ENCODE data around the gene RTTN. TPM values are rescaled to one million over a fixed set of nuclear protein-coding genes. Genes with fewer than 3 reads are reported as not detected.

RTTN gene
- polyA plus RNA-seq, 2 donors: 2.3 to 2.8 TPM

DNA sequence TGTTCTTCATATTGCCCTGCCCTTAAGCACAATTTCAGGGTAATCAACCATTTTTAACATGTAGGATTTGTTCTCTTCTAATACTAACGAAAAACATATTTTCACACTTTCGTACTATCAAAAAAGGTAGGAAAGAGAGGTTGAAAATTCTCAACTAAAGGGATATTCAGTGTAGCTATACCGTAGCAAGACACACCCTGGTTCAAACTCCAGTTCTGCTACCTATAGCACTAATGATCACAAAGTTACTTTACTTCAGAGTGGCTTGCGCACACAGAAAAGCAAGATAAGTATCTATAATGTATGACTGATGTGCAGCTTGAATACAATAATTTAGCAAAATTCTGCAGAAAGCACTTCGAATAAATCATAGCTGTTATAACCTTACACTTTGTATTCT is 132.1 kb downstream of the RTTN start:
- Histone ChIP-seq H3K9me3 (ENCODE audit: control insufficient read depth in 2 of 2, insufficient read depth in 1 of 2, low read depth in 1 of 2, low read length in 1 of 2) (no peaks in the 10 kb centered on the region), H3K4me3 (ENCODE audit: low read depth in 1 of 2, low read length in 2 of 2) (no peak overlapping the region), H3K27ac (ENCODE audit: low read depth in 2 of 2, low read length in 1 of 2) (no peak overlapping the region), H3K36me3 (ENCODE audit: control insufficient read depth in 2 of 2, insufficient read depth in 2 of 2, low read length in 1 of 2) (peaks cover 0 to 2% of the 10 kb centered on the region in 2 donors), H3K4me1 (ENCODE audit: control insufficient read depth in 2 of 2, insufficient read depth in 2 of 2, low read length in 1 of 2) (no peaks in the 10 kb centered on the region), H3K27me3 (ENCODE audit: control insufficient read depth in 1 of 2, insufficient read depth in 2 of 2, low read length in 2 of 2) (no peaks in the 10 kb centered on the region)
- WGBS, 2 donors: 91 to 95% methylated on average over 5 of the region's 5 CpGs

DNA sequence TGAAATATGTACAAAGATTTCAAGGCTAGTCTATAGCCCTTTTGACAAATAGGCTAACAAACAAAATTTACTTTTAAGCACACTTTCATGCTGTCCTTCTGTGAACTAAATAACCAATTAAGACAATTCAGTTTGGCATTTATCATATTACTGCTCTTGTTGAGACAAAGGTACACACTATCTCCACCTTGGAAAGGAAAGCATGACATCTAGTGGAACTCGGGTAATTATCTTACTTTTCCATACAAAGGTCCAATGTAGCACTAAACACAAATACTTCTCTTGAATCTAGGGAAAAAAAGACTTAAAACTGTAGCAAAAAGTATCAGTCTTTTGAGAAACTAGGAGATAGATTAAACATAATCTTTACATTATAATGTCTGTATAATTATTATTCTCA is 132.8 kb downstream of the RTTN start:
- no peak overlapping the region for H3K4me3 ChIP-seq (ENCODE audit: low read depth in 1 of 2, low read length in 2 of 2)
- peaks cover 0 to 2% of the 10 kb centered on the region in 2 donors for H3K36me3 ChIP-seq (ENCODE audit: control insufficient read depth in 2 of 2, insufficient read depth in 2 of 2, low read length in 1 of 2)
- no peaks in the 10 kb centered on the region for H3K4me1 ChIP-seq (ENCODE audit: control insufficient read depth in 2 of 2, insufficient read depth in 2 of 2, low read length in 1 of 2)
- no peaks in the 10 kb centered on the region for H3K9me3 ChIP-seq (ENCODE audit: control insufficient read depth in 2 of 2, insufficient read depth in 1 of 2, low read depth in 1 of 2, low read length in 1 of 2)
- WGBS, 2 donors: 55 to 58% methylated on average over 1 of the region's 1 CpG
- H3K27ac ChIP-seq (ENCODE audit: low read depth in 2 of 2, low read length in 1 of 2): no peak overlapping the region
- no peaks in the 10 kb centered on the region for H3K27me3 ChIP-seq (ENCODE audit: control insufficient read depth in 1 of 2, insufficient read depth in 2 of 2, low read length in 2 of 2)

DNA sequence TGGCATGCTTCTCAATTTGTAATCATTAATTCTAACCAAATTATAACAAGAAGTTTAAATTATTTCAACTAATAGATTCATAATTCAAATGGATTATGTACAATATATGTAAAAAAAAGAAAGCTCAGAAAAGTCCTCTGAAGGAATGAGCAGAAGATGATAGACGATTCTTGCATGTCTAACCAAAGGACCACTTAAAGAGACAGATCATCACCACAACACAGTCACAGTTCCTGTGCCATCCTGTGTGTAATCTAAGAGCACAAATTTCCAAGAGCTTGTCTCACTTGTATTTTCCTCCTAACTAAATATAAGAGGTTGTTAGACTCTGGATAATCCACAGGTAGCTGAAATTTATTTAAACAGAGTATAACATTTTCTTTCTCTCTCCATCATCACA is 135.5 kb downstream of the RTTN start:
- Histone ChIP-seq H3K27ac (ENCODE audit: low read depth in 2 of 2, low read length in 1 of 2) (no peak overlapping the region), H3K27me3 (ENCODE audit: control insufficient read depth in 1 of 2, insufficient read depth in 2 of 2, low read length in 2 of 2) (no peaks in the 10 kb centered on the region), H3K4me1 (ENCODE audit: control insufficient read depth in 2 of 2, insufficient read depth in 2 of 2, low read length in 1 of 2) (no peaks in the 10 kb centered on the region), H3K4me3 (ENCODE audit: low read depth in 1 of 2, low read length in 2 of 2) (no peak overlapping the region), H3K9me3 (ENCODE audit: control insufficient read depth in 2 of 2, insufficient read depth in 1 of 2, low read depth in 1 of 2, low read length in 1 of 2) (no peaks in the 10 kb centered on the region), H3K36me3 (ENCODE audit: control insufficient read depth in 2 of 2, insufficient read depth in 2 of 2, low read length in 1 of 2) (peaks cover 0 to 2% of the 10 kb centered on the region in 2 donors)
- 64 to 73% methylated on average over 1 of the region's 1 CpG for WGBS, 2 donors

DNA sequence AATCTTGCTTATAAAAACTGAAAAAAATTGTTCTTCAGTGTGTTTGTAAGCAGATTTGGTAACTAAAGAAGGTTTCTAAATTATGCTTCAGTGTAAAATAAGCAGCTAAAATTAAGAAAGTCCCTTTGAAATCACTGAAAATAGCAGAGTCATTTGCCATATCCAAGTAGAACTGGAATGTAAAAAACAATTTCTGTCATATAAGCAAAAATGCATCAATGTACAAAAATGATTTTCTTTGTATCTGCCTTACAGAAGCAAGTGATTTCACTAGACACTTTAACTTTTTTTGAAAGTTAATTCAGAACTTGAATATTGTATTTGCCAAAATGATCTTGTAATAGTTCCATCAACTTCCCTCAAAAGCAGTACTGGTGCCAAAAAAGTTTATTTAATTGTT is 136.1 kb downstream of the RTTN start:
- no peak overlapping the region for H3K4me3 ChIP-seq (ENCODE audit: low read depth in 1 of 2, low read length in 2 of 2)
- no peaks in the 10 kb centered on the region for H3K4me1 ChIP-seq (ENCODE audit: control insufficient read depth in 2 of 2, insufficient read depth in 2 of 2, low read length in 1 of 2)
- H3K9me3 ChIP-seq (ENCODE audit: control insufficient read depth in 2 of 2, insufficient read depth in 1 of 2, low read depth in 1 of 2, low read length in 1 of 2): no peaks in the 10 kb centered on the region
- no peak overlapping the region for H3K27ac ChIP-seq (ENCODE audit: low read depth in 2 of 2, low read length in 1 of 2)
- no peaks in the 10 kb centered on the region for H3K27me3 ChIP-seq (ENCODE audit: control insufficient read depth in 1 of 2, insufficient read depth in 2 of 2, low read length in 2 of 2)
- H3K36me3 ChIP-seq (ENCODE audit: control insufficient read depth in 2 of 2, insufficient read depth in 2 of 2, low read length in 1 of 2): peaks cover 0 to 2% of the 10 kb centered on the region in 2 donors

- Histone ChIP-seq H3K9me3 (ENCODE audit: control insufficient read depth in 2 of 2, insufficient read depth in 1 of 2, low read depth in 1 of 2, low read length in 1 of 2) (no peaks in the 10 kb centered on the region), H3K4me3 (ENCODE audit: low read depth in 1 of 2, low read length in 2 of 2) (no peak overlapping the region), H3K4me1 (ENCODE audit: control insufficient read depth in 2 of 2, insufficient read depth in 2 of 2, low read length in 1 of 2) (no peaks in the 10 kb centered on the region), H3K27ac (ENCODE audit: low read depth in 2 of 2, low read length in 1 of 2) (no peak overlapping the region), H3K36me3 (ENCODE audit: control insufficient read depth in 2 of 2, insufficient read depth in 2 of 2, low read length in 1 of 2) (peaks cover 0 to 2% of the 10 kb centered on the region in 2 donors), H3K27me3 (ENCODE audit: control insufficient read depth in 1 of 2, insufficient read depth in 2 of 2, low read length in 2 of 2) (no peaks in the 10 kb centered on the region)
These were observed 136.5 kb downstream of the RTTN start for GRCh38 chr18:70068981-70069380.

DNA sequence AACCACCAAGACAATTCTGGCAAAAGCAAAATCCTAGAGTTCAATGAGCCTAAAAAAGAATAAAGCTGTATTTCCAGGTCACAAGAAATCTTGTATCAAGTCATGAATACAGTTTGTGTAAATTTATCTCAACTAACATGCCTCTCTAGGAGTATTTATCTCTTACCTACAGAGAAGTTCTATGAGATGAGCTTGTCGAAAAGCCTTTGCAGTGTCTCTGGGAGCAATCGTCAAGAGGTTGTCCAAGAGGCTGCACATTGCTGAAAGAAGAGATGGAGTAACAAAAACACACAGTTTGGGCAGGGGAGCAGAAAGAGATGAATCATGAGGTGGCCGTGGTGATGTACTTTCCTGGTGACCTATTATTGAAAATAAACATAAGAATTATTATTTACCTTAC is 145.8 kb downstream of the RTTN start:
- Histone ChIP-seq H3K36me3 (ENCODE audit: control insufficient read depth in 2 of 2, insufficient read depth in 2 of 2, low read length in 1 of 2) (peaks cover 0 to 2% of the 10 kb centered on the region in 2 donors), H3K27me3 (ENCODE audit: control insufficient read depth in 1 of 2, insufficient read depth in 2 of 2, low read length in 2 of 2) (no peaks in the 10 kb centered on the region)

GRCh38 chr18:70058916-70059315 is 146.6 kb downstream of the RTTN start:
- no peak overlapping the region for H3K4me3 ChIP-seq (ENCODE audit: low read depth in 1 of 2, low read length in 2 of 2)
- H3K4me1 ChIP-seq (ENCODE audit: control insufficient read depth in 2 of 2, insufficient read depth in 2 of 2, low read length in 1 of 2): no peaks in the 10 kb centered on the region
- no peaks in the 10 kb centered on the region for H3K27me3 ChIP-seq (ENCODE audit: control insufficient read depth in 1 of 2, insufficient read depth in 2 of 2, low read length in 2 of 2)
- no peak overlapping the region for H3K27ac ChIP-seq (ENCODE audit: low read depth in 2 of 2, low read length in 1 of 2)
- H3K36me3 ChIP-seq (ENCODE audit: control insufficient read depth in 2 of 2, insufficient read depth in 2 of 2, low read length in 1 of 2): peaks cover 0 to 2% of the 10 kb centered on the region in 2 donors
- no peaks in the 10 kb centered on the region for H3K9me3 ChIP-seq (ENCODE audit: control insufficient read depth in 2 of 2, insufficient read depth in 1 of 2, low read depth in 1 of 2, low read length in 1 of 2)

More for the DNA sequence above, 145.8 kb downstream of the RTTN start:
- Histone ChIP-seq H3K4me1 (ENCODE audit: control insufficient read depth in 2 of 2, insufficient read depth in 2 of 2, low read length in 1 of 2) (no peaks in the 10 kb centered on the region), H3K4me3 (ENCODE audit: low read depth in 1 of 2, low read length in 2 of 2) (no peak overlapping the region), H3K9me3 (ENCODE audit: control insufficient read depth in 2 of 2, insufficient read depth in 1 of 2, low read depth in 1 of 2, low read length in 1 of 2) (no peaks in the 10 kb centered on the region), H3K27ac (ENCODE audit: low read depth in 2 of 2, low read length in 1 of 2) (no peak overlapping the region)
- 95 to 96% methylated on average over 3 of the region's 3 CpGs for WGBS, 2 donors

- Histone ChIP-seq H3K36me3 (ENCODE audit: control insufficient read depth in 2 of 2, insufficient read depth in 2 of 2, low read length in 1 of 2) (no peaks in the 10 kb centered on the region), H3K4me3 (ENCODE audit: low read depth in 1 of 2, low read length in 2 of 2) (no peak overlapping the region), H3K9me3 (ENCODE audit: control insufficient read depth in 2 of 2, insufficient read depth in 1 of 2, low read depth in 1 of 2, low read length in 1 of 2) (no peaks in the 10 kb centered on the region), H3K4me1 (ENCODE audit: control insufficient read depth in 2 of 2, insufficient read depth in 2 of 2, low read length in 1 of 2) (no peaks in the 10 kb centered on the region), H3K27ac (ENCODE audit: low read depth in 2 of 2, low read length in 1 of 2) (no peak overlapping the region), H3K27me3 (ENCODE audit: control insufficient read depth in 1 of 2, insufficient read depth in 2 of 2, low read length in 2 of 2) (no peaks in the 10 kb centered on the region)
- WGBS, 2 donors: 69 to 84% methylated on average over 4 of the region's 4 CpGs
These were observed 157.4 kb downstream of the RTTN start for GRCh38 chr18:70047931-70048603.

- H3K36me3 ChIP-seq (ENCODE audit: control insufficient read depth in 2 of 2, insufficient read depth in 2 of 2, low read length in 1 of 2): no peaks in the 10 kb centered on the region
- H3K9me3 ChIP-seq (ENCODE audit: control insufficient read depth in 2 of 2, insufficient read depth in 1 of 2, low read depth in 1 of 2, low read length in 1 of 2): no peaks in the 10 kb centered on the region
- H3K27me3 ChIP-seq (ENCODE audit: control insufficient read depth in 1 of 2, insufficient read depth in 2 of 2, low read length in 2 of 2): no peaks in the 10 kb centered on the region
- no peaks in the 10 kb centered on the region for H3K4me1 ChIP-seq (ENCODE audit: control insufficient read depth in 2 of 2, insufficient read depth in 2 of 2, low read length in 1 of 2)
- H3K4me3 ChIP-seq (ENCODE audit: low read depth in 1 of 2, low read length in 2 of 2): no peak overlapping the region
- WGBS, 2 donors: 56 to 72% methylated on average over 1 of the region's 1 CpG
- no peak overlapping the region for H3K27ac ChIP-seq (ENCODE audit: low read depth in 2 of 2, low read length in 1 of 2)
These were observed 158.7 kb downstream of the RTTN start for GRCh38 chr18:70046796-70047195.

GRCh38 chr18:70046207-70046606 is 159.3 kb downstream of the RTTN start:
- 86 to 88% methylated on average over 2 of the region's 2 CpGs for WGBS, 2 donors
- Histone ChIP-seq H3K9me3 (ENCODE audit: control insufficient read depth in 2 of 2, insufficient read depth in 1 of 2, low read depth in 1 of 2, low read length in 1 of 2) (no peaks in the 10 kb centered on the region), H3K27ac (ENCODE audit: low read depth in 2 of 2, low read length in 1 of 2) (no peak overlapping the region), H3K36me3 (ENCODE audit: control insufficient read depth in 2 of 2, insufficient read depth in 2 of 2, low read length in 1 of 2) (no peaks in the 10 kb centered on the region), H3K4me3 (ENCODE audit: low read depth in 1 of 2, low read length in 2 of 2) (no peak overlapping the region), H3K4me1 (ENCODE audit: control insufficient read depth in 2 of 2, insufficient read depth in 2 of 2, low read length in 1 of 2) (no peaks in the 10 kb centered on the region), H3K27me3 (ENCODE audit: control insufficient read depth in 1 of 2, insufficient read depth in 2 of 2, low read length in 2 of 2) (no peaks in the 10 kb centered on the region)

All from esophagus (tissue), 2 donors.